GM23338 (cell line): Measurements from ENCODE around the gene EYA2. TPM values are rescaled to one million over a fixed set of nuclear protein-coding genes. Genes with fewer than 3 reads are reported as not detected.

Experiments
- ATAC-seq: fragments of 200-7000 bp; cut with Tn5 transposase; 3 replicates; pipeline ENCODE4 v1.9.1; 2020
- DNase-seq: peaks from one replicate; pipeline ENCODE4 v3.0.0-alpha.2; 2015; ENCODE audit warnings: low spot score
- H2AFZ ChIP-seq: fragments of 200-600 bp; sonication (generic); 2 replicates; pipeline ENCODE4 v1.8.0; 2016; ENCODE audit warnings: antibody characterized with exemption, mild to moderate bottlenecking, moderate library complexity
- H3F3A ChIP-seq: fragments of 200-600 bp; sonication (generic); replicated peaks from 2 replicates; pipeline ENCODE4 v1.8.0; 2017; ENCODE audit warnings: antibody characterized with exemption, mixed run types, low read depth
- H3K27ac ChIP-seq: fragments of 200-600 bp; sonication (generic); 2 replicates; pipeline ENCODE4 v1.6.1; 2016; ENCODE audit warnings: low read depth
- H3K27me3 ChIP-seq: fragments of 200-600 bp; sonication (generic); 2 replicates; pipeline ENCODE4 v1.8.0; 2016; ENCODE audit warnings: mild to moderate bottlenecking, mixed run types, moderate library complexity; ENCODE audit not compliant: insufficient read depth
- H3K36me3 ChIP-seq: fragments of 200-600 bp; sonication (generic); 2 replicates; pipeline ENCODE4 v1.8.0; 2016; ENCODE audit warnings: mild to moderate bottlenecking; ENCODE audit not compliant: insufficient read depth
- H3K4me1 ChIP-seq: fragments of 200-600 bp; sonication (generic); 2 replicates; pipeline ENCODE4 v1.8.0; 2016; ENCODE audit warnings: mild to moderate bottlenecking, moderate library complexity; ENCODE audit not compliant: insufficient read depth
- H3K4me2 ChIP-seq: fragments of 200-600 bp; sonication (generic); 2 replicates; pipeline ENCODE4 v1.7.1; 2017; ENCODE audit warnings: mixed run types
- H3K4me3 ChIP-seq: fragments of 200-600 bp; sonication (generic); 2 replicates; pipeline ENCODE4 v1.6.1; 2016; ENCODE audit warnings: mixed run types
- H3K79me2 ChIP-seq: fragments of 200-600 bp; sonication (generic); replicated peaks from 2 replicates; pipeline ENCODE4 v1.8.0; 2017; ENCODE audit warnings: mild to moderate bottlenecking; ENCODE audit not compliant: insufficient read depth
- H3K9me2 ChIP-seq: fragments of 200-600 bp; sonication (generic); 2 replicates; pipeline ENCODE4 v1.8.0; 2017; ENCODE audit not compliant: insufficient read depth
- H4K20me1 ChIP-seq: fragments of 200-600 bp; sonication (generic); replicated peaks from 2 replicates; pipeline ENCODE4 v1.8.0; 2017; ENCODE audit warnings: mild to moderate bottlenecking; ENCODE audit not compliant: insufficient read depth
- H3K27ac Mint-ChIP-seq: 2 replicates; pipeline ENCODE4 v1.8.0; 2020; ENCODE audit warnings: inconsistent platforms, mild to moderate bottlenecking, moderate library complexity, mixed read lengths
- H3K27me3 Mint-ChIP-seq: 3 replicates; pipeline ENCODE4 v1.8.0; 2022; ENCODE audit warnings: low read depth, mild to moderate bottlenecking, moderate library complexity, mixed read lengths, inconsistent platforms; ENCODE audit not compliant: insufficient read depth, poor library complexity
- H3K36me3 Mint-ChIP-seq: 3 replicates; pipeline ENCODE4 v1.8.0; 2021; ENCODE audit warnings: low read depth, mild to moderate bottlenecking, inconsistent platforms, moderate library complexity, mixed read lengths
- H3K4me1 Mint-ChIP-seq: 3 replicates; pipeline ENCODE4 v1.8.0; 2020; ENCODE audit warnings: mild to moderate bottlenecking, inconsistent platforms, mixed read lengths
- H3K4me3 Mint-ChIP-seq: 3 replicates; pipeline ENCODE4 v1.8.0; 2021; ENCODE audit warnings: moderate library complexity, mild to moderate bottlenecking, inconsistent platforms, mixed read lengths
- H3K9me3 Mint-ChIP-seq: 3 replicates; pipeline ENCODE4 v1.8.0; 2020; ENCODE audit warnings: moderate library complexity, mild to moderate bottlenecking, inconsistent platforms, mixed read lengths
- CREB1 ChIP-seq: fragments of 250-450 bp; sonication (Bioruptor Pico); IDR thresholded peaks from 2 replicates; pipeline ENCODE4 v1.5.0; 2020; ENCODE audit warnings: low read depth, mild to moderate bottlenecking, moderate library complexity
- EZH2 ChIP-seq: fragments of 200-600 bp; sonication (generic); IDR thresholded peaks from one replicate; pipeline ENCODE4 v1.8.0; 2017; ENCODE audit warnings: antibody characterized with exemption, mild to moderate bottlenecking, low read depth; ENCODE audit not compliant: unreplicated experiment
- JUNB ChIP-seq: IDR thresholded peaks from one replicate; pipeline ENCODE4 v1.6.1; 2016; ENCODE audit warnings: antibody characterized with exemption; ENCODE audit not compliant: unreplicated experiment
- NANOG ChIP-seq: IDR thresholded peaks from 2 replicates; pipeline ENCODE4 v1.6.1; 2016; ENCODE audit warnings: antibody characterized with exemption, borderline replicate concordance
- POLR2AphosphoS5 ChIP-seq: IDR thresholded peaks from 2 replicates; pipeline ENCODE4 v1.6.1; 2016; ENCODE audit warnings: antibody characterized with exemption, low read depth
- STAT1 ChIP-seq: IDR thresholded peaks from one replicate; pipeline ENCODE4 v1.6.1; 2016; ENCODE audit warnings: antibody characterized with exemption; ENCODE audit not compliant: unreplicated experiment
- ZNF331 ChIP-seq: fragments of 250-450 bp; sonication (Bioruptor Pico); IDR thresholded peaks from 2 replicates; pipeline ENCODE4 v1.5.0; 2020; ENCODE audit warnings: low read depth, mild to moderate bottlenecking, moderate library complexity
- polyA plus RNA-seq: library from polyadenylated mRNA; unstranded; fragments of >200 nt; fragmentation: Nextera tagmentation; extraction: Ambion mirVana; gene quantifications from 2 replicates; pipeline ENCODE4 v1.2.1, GENCODE V29; 2016
- total RNA-seq: library from RNA; depleted of rRNA; stranded (reverse); fragments of >200 nt; shearing (Covaris generic); gene quantifications from 2 replicates; pipeline ENCODE4 v1.2.3, GENCODE V29; 2014
- TF ChIP-seq, protein P1 (sequence below), 2 experiments: fragments of 200-600 bp in 1 of 2; sonication (generic) in 1 of 2; conservative IDR thresholded peaks; 2 replicates each; pipeline versions ENCODE4 v1.5.1 to v1.6.1; 2016 to 2017; ENCODE audit warnings: antibody characterized with exemption in 2 of 2, low read depth in 2 of 2, mild to moderate bottlenecking in 2 of 2, moderate library complexity in 1 of 2
- TF ChIP-seq, protein P2 (sequence below): IDR thresholded peaks from one replicate; pipeline ENCODE4 v1.6.1; 2018; ENCODE audit warnings: antibody characterized with exemption; ENCODE audit not compliant: unreplicated experiment
- TF ChIP-seq, protein P3 (sequence below): fragments of 250-450 bp; sonication (Bioruptor Pico); IDR thresholded peaks from 2 replicates; pipeline ENCODE4 v1.5.0; 2020; ENCODE audit warnings: mild to moderate bottlenecking, moderate library complexity

Gene EYA2
- total and polyA plus RNA-seq, 2 experiments from 2014 or later = 0.50 to 0.56 TPM

DNA sequence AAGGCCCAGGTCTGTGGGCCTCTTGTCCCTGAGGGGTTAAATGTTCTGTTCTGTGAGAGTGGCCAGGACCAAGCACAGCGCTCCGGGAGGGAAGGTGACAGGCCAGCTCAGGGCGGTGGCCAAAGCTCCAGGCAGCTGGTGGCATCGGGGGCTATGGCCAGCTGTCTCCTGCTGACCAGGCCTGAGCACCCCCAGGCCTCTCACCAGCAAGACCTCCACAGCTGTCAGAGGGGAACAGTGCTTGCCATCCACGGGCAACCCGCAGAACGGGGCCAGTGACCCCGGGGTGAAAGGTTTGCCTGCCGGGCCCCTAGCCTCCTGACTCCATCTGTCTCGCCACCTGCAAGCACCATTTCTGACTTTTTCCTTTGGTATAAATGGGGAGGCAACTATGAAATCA is 46.0 kb downstream of the EYA2 start (continued):
- TF ChIP-seq, protein P1, sequence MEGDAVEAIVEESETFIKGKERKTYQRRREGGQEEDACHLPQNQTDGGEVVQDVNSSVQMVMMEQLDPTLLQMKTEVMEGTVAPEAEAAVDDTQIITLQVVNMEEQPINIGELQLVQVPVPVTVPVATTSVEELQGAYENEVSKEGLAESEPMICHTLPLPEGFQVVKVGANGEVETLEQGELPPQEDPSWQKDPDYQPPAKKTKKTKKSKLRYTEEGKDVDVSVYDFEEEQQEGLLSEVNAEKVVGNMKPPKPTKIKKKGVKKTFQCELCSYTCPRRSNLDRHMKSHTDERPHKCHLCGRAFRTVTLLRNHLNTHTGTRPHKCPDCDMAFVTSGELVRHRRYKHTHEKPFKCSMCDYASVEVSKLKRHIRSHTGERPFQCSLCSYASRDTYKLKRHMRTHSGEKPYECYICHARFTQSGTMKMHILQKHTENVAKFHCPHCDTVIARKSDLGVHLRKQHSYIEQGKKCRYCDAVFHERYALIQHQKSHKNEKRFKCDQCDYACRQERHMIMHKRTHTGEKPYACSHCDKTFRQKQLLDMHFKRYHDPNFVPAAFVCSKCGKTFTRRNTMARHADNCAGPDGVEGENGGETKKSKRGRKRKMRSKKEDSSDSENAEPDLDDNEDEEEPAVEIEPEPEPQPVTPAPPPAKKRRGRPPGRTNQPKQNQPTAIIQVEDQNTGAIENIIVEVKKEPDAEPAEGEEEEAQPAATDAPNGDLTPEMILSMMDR (conservative IDR thresholded peaks at IDR 0.05; ENCODE audit: low read depth in 2 of 2) = no peak
- no peak for TF ChIP-seq NANOG
- TF ChIP-seq POLR2AphosphoS5 = no peak
- TF ChIP-seq, protein P2, sequence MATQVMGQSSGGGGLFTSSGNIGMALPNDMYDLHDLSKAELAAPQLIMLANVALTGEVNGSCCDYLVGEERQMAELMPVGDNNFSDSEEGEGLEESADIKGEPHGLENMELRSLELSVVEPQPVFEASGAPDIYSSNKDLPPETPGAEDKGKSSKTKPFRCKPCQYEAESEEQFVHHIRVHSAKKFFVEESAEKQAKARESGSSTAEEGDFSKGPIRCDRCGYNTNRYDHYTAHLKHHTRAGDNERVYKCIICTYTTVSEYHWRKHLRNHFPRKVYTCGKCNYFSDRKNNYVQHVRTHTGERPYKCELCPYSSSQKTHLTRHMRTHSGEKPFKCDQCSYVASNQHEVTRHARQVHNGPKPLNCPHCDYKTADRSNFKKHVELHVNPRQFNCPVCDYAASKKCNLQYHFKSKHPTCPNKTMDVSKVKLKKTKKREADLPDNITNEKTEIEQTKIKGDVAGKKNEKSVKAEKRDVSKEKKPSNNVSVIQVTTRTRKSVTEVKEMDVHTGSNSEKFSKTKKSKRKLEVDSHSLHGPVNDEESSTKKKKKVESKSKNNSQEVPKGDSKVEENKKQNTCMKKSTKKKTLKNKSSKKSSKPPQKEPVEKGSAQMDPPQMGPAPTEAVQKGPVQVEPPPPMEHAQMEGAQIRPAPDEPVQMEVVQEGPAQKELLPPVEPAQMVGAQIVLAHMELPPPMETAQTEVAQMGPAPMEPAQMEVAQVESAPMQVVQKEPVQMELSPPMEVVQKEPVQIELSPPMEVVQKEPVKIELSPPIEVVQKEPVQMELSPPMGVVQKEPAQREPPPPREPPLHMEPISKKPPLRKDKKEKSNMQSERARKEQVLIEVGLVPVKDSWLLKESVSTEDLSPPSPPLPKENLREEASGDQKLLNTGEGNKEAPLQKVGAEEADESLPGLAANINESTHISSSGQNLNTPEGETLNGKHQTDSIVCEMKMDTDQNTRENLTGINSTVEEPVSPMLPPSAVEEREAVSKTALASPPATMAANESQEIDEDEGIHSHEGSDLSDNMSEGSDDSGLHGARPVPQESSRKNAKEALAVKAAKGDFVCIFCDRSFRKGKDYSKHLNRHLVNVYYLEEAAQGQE = no peak
- TF ChIP-seq EZH2 = no peak

DNA sequence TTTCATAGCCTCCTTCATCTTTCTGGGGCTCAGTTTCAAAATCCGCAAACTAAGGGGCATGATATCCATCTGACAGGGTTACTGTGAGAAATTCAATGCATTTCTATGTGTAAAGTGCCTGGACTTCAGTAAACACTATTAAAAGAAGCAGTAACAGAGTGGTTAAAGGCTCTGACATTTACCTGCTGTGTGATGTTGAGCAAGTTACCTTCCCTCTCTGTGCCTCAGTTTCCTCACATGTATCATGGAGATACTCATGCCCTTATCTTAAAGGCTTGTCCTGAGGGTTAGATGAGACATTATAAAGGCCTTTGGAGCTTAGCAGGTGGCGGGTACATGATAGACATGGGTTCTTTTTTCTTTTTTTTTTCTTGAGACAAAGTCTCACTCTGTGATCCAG is 46.8 kb downstream of the EYA2 start:
- Mint-ChIP-seq H3K27ac (no peak overlapping the region), H3K4me1 (peaks cover 8% of the 10 kb centered on the region), H3K4me3 (no peak overlapping the region), H3K36me3 (no peaks in the 10 kb centered on the region), H3K27me3 (no peaks in the 10 kb centered on the region), H3K9me3 (0 out of 3 replicates have a peak, but pooled peaks cover 3% of the 10 kb centered on the region)
- H3K4me1 ChIP-seq = no peaks in the 10 kb centered on the region
- H3K27ac ChIP-seq = no peak overlapping the region
- H4K20me1 ChIP-seq = no peaks in the 10 kb centered on the region
- no peaks in the 10 kb centered on the region for H3K27me3 ChIP-seq
- no peaks in the 10 kb centered on the region for H3K36me3 ChIP-seq
- DNase-seq = no peak
- H3K79me2 ChIP-seq = no peaks in the 10 kb centered on the region
- H3F3A ChIP-seq = no peaks in the 10 kb centered on the region
- H3K4me3 ChIP-seq = no peak overlapping the region
- H2AFZ ChIP-seq = no peak overlapping the region
- no peaks in the 10 kb centered on the region for H3K9me2 ChIP-seq
- H3K4me2 ChIP-seq = no peak overlapping the region
- no peak for ATAC-seq
- TF ChIP-seq JUNB = no peak
- no peak for TF ChIP-seq STAT1
- no peak for TF ChIP-seq ZNF331 (CRISPR knock-in tag)
- TF ChIP-seq, protein P3, sequence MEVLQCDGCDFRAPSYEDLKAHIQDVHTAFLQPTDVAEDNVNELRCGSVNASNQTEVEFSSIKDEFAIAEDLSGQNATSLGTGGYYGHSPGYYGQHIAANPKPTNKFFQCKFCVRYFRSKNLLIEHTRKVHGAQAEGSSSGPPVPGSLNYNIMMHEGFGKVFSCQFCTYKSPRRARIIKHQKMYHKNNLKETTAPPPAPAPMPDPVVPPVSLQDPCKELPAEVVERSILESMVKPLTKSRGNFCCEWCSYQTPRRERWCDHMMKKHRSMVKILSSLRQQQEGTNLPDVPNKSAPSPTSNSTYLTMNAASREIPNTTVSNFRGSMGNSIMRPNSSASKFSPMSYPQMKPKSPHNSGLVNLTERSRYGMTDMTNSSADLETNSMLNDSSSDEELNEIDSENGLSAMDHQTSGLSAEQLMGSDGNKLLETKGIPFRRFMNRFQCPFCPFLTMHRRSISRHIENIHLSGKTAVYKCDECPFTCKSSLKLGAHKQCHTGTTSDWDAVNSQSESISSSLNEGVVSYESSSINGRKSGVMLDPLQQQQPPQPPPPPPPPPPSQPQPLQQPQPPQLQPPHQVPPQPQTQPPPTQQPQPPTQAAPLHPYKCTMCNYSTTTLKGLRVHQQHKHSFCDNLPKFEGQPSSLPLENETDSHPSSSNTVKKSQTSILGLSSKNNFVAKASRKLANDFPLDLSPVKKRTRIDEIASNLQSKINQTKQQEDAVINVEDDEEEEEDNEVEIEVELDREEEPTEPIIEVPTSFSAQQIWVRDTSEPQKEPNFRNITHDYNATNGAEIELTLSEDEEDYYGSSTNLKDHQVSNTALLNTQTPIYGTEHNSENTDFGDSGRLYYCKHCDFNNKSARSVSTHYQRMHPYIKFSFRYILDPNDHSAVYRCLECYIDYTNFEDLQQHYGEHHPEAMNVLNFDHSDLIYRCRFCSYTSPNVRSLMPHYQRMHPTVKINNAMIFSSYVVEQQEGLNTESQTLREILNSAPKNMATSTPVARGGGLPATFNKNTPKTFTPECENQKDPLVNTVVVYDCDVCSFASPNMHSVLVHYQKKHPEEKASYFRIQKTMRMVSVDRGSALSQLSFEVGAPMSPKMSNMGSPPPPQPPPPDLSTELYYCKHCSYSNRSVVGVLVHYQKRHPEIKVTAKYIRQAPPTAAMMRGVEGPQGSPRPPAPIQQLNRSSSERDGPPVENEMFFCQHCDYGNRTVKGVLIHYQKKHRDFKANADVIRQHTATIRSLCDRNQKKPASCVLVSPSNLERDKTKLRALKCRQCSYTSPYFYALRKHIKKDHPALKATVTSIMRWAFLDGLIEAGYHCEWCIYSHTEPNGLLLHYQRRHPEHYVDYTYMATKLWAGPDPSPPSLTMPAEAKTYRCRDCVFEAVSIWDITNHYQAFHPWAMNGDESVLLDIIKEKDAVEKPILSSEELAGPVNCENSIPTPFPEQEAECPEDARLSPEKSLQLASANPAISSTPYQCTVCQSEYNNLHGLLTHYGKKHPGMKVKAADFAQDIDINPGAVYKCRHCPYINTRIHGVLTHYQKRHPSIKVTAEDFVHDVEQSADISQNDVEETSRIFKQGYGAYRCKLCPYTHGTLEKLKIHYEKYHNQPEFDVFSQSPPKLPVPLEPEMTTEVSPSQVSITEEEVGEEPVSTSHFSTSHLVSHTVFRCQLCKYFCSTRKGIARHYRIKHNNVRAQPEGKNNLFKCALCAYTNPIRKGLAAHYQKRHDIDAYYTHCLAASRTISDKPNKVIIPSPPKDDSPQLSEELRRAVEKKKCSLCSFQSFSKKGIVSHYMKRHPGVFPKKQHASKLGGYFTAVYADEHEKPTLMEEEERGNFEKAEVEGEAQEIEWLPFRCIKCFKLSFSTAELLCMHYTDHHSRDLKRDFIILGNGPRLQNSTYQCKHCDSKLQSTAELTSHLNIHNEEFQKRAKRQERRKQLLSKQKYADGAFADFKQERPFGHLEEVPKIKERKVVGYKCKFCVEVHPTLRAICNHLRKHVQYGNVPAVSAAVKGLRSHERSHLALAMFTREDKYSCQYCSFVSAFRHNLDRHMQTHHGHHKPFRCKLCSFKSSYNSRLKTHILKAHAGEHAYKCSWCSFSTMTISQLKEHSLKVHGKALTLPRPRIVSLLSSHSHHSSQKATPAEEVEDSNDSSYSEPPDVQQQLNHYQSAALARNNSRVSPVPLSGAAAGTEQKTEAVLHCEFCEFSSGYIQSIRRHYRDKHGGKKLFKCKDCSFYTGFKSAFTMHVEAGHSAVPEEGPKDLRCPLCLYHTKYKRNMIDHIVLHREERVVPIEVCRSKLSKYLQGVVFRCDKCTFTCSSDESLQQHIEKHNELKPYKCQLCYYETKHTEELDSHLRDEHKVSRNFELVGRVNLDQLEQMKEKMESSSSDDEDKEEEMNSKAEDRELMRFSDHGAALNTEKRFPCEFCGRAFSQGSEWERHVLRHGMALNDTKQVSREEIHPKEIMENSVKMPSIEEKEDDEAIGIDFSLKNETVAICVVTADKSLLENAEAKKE (CRISPR knock-in tag) = no peak
- TF ChIP-seq POLR2AphosphoS5 = no peak
- no peak for TF ChIP-seq EZH2
- TF ChIP-seq, protein P2 = no peak
- TF ChIP-seq NANOG = no peak
- TF ChIP-seq CREB1 (CRISPR knock-in tag) = no peak
